HepG2 (cell line): ENCODE measurements around the gene SND1. TPM values are rescaled to one million over a fixed set of nuclear protein-coding genes. Genes with fewer than 3 reads are reported as not detected.

ENCODE experiments used
- ATAC-seq: fragments of 200-7000 bp; cut with Tn5 transposase; 3 replicates; pipeline ENCODE4 v1.9.1; 2020; ENCODE audit warnings: mild to moderate bottlenecking, moderate library complexity
- BruUV-seq: library from RNA; stranded (reverse); fragments of 400-500 nt; replicated peaks from 2 replicates; lab custom pipeline; 2021; lab: Mats Ljungman, UMichigan
- CTCF ChIA-PET: fragments of 300-600 bp; formaldehyde crosslinking; extraction: SDS; loops from one replicate; lab custom pipeline; 2021; ENCODE audit warnings: low total read pairs, inconsistent platforms, low intra/inter-chr PET ratio; lab: Yijun Ruan, JAX
- POLR2A ChIA-PET: fragments of 350-600 bp; sonication (Branson Sonifier 250); formaldehyde crosslinking; loops from one replicate; lab custom pipeline; 2020; ENCODE audit warnings: antibody characterized with exemption, inconsistent platforms; lab: Yijun Ruan, JAX
- DNase-seq: peaks from one replicate; pipeline ENCODE4 v3.0.0-alpha.2; 2015; ENCODE audit warnings: low spot score
- FAIRE-seq: peaks from 3 replicates; lab custom pipeline; 2011; peaks lifted over from hg19 to GRCh38; lab: Jason Lieb, UNC
- H2AFZ ChIP-seq: one replicate; pipeline ENCODE4 v1.6.1; 2011; ENCODE audit warnings: low read length, inconsistent platforms
- H3K27ac ChIP-seq: fragments of 300-600 bp; 3 replicates; pipeline ENCODE4 v1.8.0; 2011; ENCODE audit warnings: mixed run types, mild to moderate bottlenecking, mixed read lengths, low read length, inconsistent platforms; ENCODE audit not compliant: insufficient read depth; ENCODE audit errors: extremely low read length
- H3K27me3 ChIP-seq, 2 experiments: fragments of 200-600 bp in 1 of 2; 2 replicates in 1 of 2; 3 replicates in 1 of 2; pipeline versions ENCODE4 v1.6.0 to v1.8.0; 2011; ENCODE audit warnings: low read length in 2 of 2, mild to moderate bottlenecking in 2 of 2, moderate library complexity in 2 of 2, inconsistent platforms in 1 of 2; ENCODE audit not compliant: insufficient read depth in 2 of 2, control insufficient read depth in 1 of 2
- H3K36me3 ChIP-seq, 2 experiments: fragments of 200-600 bp in 1 of 2; replicated peaks in 1 of 2; 2 replicates in 1 of 2; 3 replicates in 1 of 2; pipeline versions ENCODE4 v1.5.1 to v1.8.0; 2011; ENCODE audit warnings: low read length in 2 of 2, inconsistent platforms in 1 of 2; ENCODE audit not compliant: insufficient read depth in 2 of 2, control insufficient read depth in 1 of 2
- H3K4me1 ChIP-seq: 2 replicates; pipeline ENCODE4 v1.5.1; 2012; ENCODE audit warnings: low read length, inconsistent platforms; ENCODE audit not compliant: insufficient read depth
- H3K4me2 ChIP-seq: 2 replicates; pipeline ENCODE4 v1.6.0; 2011; ENCODE audit warnings: low read depth, low read length, inconsistent platforms
- H3K4me3 ChIP-seq, 3 experiments: fragments of 200-600 bp in 1 of 3; sonication (generic), shearing (Covaris generic) in 1 of 3; replicated peaks in 1 of 3; 2 replicates each; pipeline ENCODE4 v1.5.1; 2011 to 2016; ENCODE audit warnings: low read length in 3 of 3, inconsistent platforms in 2 of 3, low read depth in 2 of 3, mild to moderate bottlenecking in 2 of 3, control low read depth in 1 of 3, mixed read lengths in 1 of 3; ENCODE audit not compliant: insufficient read depth in 1 of 3
- H3K79me2 ChIP-seq: one replicate; pipeline ENCODE4 v1.6.1; 2011; ENCODE audit warnings: low read length, inconsistent platforms; ENCODE audit not compliant: insufficient read depth
- H3K9ac ChIP-seq: 2 replicates; pipeline ENCODE4 v1.6.0; 2011; ENCODE audit warnings: mild to moderate bottlenecking, low read depth, low read length, inconsistent platforms; ENCODE audit not compliant: insufficient read depth
- H3K9me3 ChIP-seq: 2 replicates; pipeline ENCODE4 v1.5.1; 2012; ENCODE audit warnings: mild to moderate bottlenecking, low read length
- H4K20me1 ChIP-seq: 2 replicates; pipeline ENCODE4 v1.6.0; 2011; ENCODE audit warnings: inconsistent platforms, mild to moderate bottlenecking, low read length, moderate library complexity; ENCODE audit not compliant: insufficient read depth
- FIP1L1 ChIP-seq: fragments of 200-400 bp; formaldehyde crosslinking; IDR thresholded peaks from 2 replicates; pipeline ENCODE4 v1.6.1; 2018; ENCODE audit warnings: low read depth, mild to moderate bottlenecking, low read length, moderate library complexity, borderline replicate concordance; ENCODE audit not compliant: insufficient read depth
- FOSL1 ChIP-seq: sonication (generic); formaldehyde crosslinking; IDR thresholded peaks from 2 replicates; pipeline ENCODE4 v1.9.0; 2021; ENCODE audit warnings: missing genetic modification reagents, borderline replicate concordance
- KDM1A ChIP-seq: IDR thresholded peaks from 2 replicates; pipeline ENCODE4 v1.6.1; 2016; ENCODE audit warnings: missing compliant biosample characterization
- KDM6A ChIP-seq: IDR thresholded peaks from 2 replicates; pipeline ENCODE4 v1.6.1; 2016; ENCODE audit warnings: low read depth
- MED13 ChIP-seq: sonication (generic); formaldehyde crosslinking; IDR thresholded peaks from 2 replicates; pipeline ENCODE4 v1.5.0; 2020; ENCODE audit warnings: missing genetic modification reagents
- MLLT10 ChIP-seq: sonication (generic); formaldehyde crosslinking; IDR thresholded peaks from 2 replicates; pipeline ENCODE4 v1.4.0; 2020; ENCODE audit warnings: missing genetic modification reagents
- MZF1 ChIP-seq: sonication (generic); formaldehyde crosslinking; IDR thresholded peaks from 2 replicates; pipeline ENCODE4 v1.8.1; 2023; ENCODE audit warnings: mild to moderate bottlenecking, missing genetic modification reagents, borderline replicate concordance
- PRDM15 ChIP-seq: sonication (generic); formaldehyde crosslinking; IDR thresholded peaks from 2 replicates; pipeline ENCODE4 v1.4.0; 2020; ENCODE audit warnings: missing genetic modification reagents
- SMAD3 ChIP-seq: sonication (generic); formaldehyde crosslinking; IDR thresholded peaks from 2 replicates; pipeline ENCODE4 v1.4.0; 2020; ENCODE audit warnings: missing genetic modification reagents
- XRCC5 ChIP-seq: fragments of 200-400 bp; formaldehyde crosslinking; optimal IDR thresholded peaks from 2 replicates; pipeline ENCODE3; 2017; ENCODE audit warnings: mild to moderate bottlenecking, low read length
- ZNF614 ChIP-seq: IDR thresholded peaks from 2 replicates; pipeline ENCODE4 v1.6.1; 2018; ENCODE audit warnings: missing biosample characterization, missing genetic modification reagents, inconsistent platforms, borderline replicate concordance
- ZNF891 ChIP-seq: sonication (generic); formaldehyde crosslinking; IDR thresholded peaks from 2 replicates; pipeline ENCODE4 v1.5.0; 2020; ENCODE audit warnings: mild to moderate bottlenecking, missing genetic modification reagents
- WGBS: methylation state at CpG from one replicate; pipeline ENCODE4 v1.1.6; 2017; ENCODE audit warnings: low lambda C conversion rate; 5-methylcytosine and 5-hydroxymethylcytosine counted together
- in situ Hi-C: cut with HindIII; loops from 2 replicates; pipeline ENCODE4 v1.10.0; 2017; ENCODE audit warnings: low pct_unique_long_range_greater_than_20kb; ENCODE audit not compliant: extremely low pct_ligation_motif_present
- intact Hi-C: fragments of 100-400 bp; cut with micrococcal nuclease; formaldehyde crosslinking; loops from one replicate; pipeline ENCODE4 v1.10.0; 2022; ENCODE audit not compliant: unreplicated experiment
- polyA plus RNA-seq, 8 experiments: library from polyadenylated mRNA; depleted of rRNA in 3 of 8; stranded (reverse) in 7 of 8; unstranded in 1 of 8; fragments of >200 nt; fragmentation: Illumina TruSeq in 4 of 8; extraction: Trizol in 4 of 8; gene quantifications; 2 replicates each; pipeline versions ENCODE4 v1.2.1 to v1.2.3, GENCODE V29; 2011 to 2016; ENCODE audit warnings: low read depth in 4 of 8, missing spikeins in 1 of 8, mixed read lengths in 1 of 8; ENCODE audit not compliant: insufficient read depth in 1 of 8
- total RNA-seq, 5 experiments: library from RNA; depleted of rRNA; stranded (reverse); fragments of >200 nt; fragmentation: Illumina TruSeq; extraction: Trizol; gene quantifications; 2 replicates each; pipeline ENCODE4 v1.2.3, GENCODE V29; 2016; ENCODE audit warnings: low read depth in 1 of 5
- TF ChIP-seq, protein P1 (sequence below): sonication (generic); formaldehyde crosslinking; IDR thresholded peaks from 2 replicates; pipeline ENCODE4 v1.5.0; 2020; ENCODE audit warnings: missing genetic modification reagents
- TF ChIP-seq, protein P2 (sequence below): IDR thresholded peaks from 2 replicates; pipeline ENCODE4 v1.6.1; 2018; ENCODE audit warnings: missing genetic modification reagents, mild to moderate bottlenecking, missing compliant biosample characterization

SND1 gene
- total and polyA plus RNA-seq, 2 of the 13 experiments (the other 11 are each of a cell fraction or from before 2014, with no cell fraction given) = 110 to 182 TPM

DNA sequence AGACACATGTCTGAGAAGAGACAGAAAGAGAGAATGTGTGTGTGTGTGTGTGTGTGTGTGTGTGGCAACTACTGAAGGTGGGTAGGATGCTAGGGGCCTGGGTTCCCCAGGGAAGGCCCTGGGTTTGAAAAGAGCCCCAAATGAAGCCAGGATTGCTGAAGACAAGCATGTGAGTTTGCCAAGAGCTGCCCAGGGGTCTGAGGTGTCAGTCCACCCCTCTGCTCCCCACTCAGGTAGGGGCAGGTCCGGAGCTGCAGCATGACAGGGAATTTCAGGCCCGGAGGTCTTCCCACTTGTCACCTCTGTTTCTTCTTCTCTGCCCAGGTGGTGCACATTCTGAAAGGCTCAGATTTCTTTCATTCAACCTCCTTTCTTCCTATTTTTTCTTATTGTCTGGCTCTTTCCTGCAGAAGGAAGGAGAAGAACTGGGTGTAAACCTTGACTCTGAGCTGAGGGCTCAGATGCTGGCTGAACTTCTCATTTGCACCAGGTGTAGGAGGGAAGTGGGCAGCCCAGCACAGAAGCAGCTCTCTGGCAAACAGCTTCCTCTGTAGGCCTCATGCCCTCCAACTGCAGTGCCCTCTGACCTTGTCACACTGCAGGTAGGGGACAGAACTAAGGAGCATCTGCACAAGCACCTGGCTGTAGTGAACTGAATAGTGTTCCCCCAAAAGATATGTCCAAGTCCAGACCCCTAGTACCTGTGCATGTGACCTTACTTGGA lies 458.8 kb downstream of the SND1 start:
- in situ Hi-C loops = no loop called here
- peaks cover 4 to 53% of the 10 kb centered on the region in 2 experiments for H3K27me3 ChIP-seq
- no peak for ATAC-seq
- TF ChIP-seq SMAD3 (CRISPR knock-in tag) (no peak), KDM6A (CRISPR knock-in tag) (no peak), MZF1 (CRISPR knock-in tag) (no peak), ZNF891 (CRISPR knock-in tag) (no peak), XRCC5 (no peak), FIP1L1 (no peak), MLLT10 (no peak), PRDM15 (CRISPR knock-in tag) (no peak), MED13 (CRISPR knock-in tag) (no peak), FOSL1 (CRISPR knock-in tag) (no peak), ZNF614 (no peak), KDM1A (CRISPR knock-in tag) (no peak)
- TF ChIP-seq, protein P1, sequence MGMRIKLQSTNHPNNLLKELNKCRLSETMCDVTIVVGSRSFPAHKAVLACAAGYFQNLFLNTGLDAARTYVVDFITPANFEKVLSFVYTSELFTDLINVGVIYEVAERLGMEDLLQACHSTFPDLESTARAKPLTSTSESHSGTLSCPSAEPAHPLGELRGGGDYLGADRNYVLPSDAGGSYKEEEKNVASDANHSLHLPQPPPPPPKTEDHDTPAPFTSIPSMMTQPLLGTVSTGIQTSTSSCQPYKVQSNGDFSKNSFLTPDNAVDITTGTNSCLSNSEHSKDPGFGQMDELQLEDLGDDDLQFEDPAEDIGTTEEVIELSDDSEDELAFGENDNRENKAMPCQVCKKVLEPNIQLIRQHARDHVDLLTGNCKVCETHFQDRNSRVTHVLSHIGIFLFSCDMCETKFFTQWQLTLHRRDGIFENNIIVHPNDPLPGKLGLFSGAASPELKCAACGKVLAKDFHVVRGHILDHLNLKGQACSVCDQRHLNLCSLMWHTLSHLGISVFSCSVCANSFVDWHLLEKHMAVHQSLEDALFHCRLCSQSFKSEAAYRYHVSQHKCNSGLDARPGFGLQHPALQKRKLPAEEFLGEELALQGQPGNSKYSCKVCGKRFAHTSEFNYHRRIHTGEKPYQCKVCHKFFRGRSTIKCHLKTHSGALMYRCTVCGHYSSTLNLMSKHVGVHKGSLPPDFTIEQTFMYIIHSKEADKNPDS (CRISPR knock-in tag) = no peak
- TF ChIP-seq, protein P2, sequence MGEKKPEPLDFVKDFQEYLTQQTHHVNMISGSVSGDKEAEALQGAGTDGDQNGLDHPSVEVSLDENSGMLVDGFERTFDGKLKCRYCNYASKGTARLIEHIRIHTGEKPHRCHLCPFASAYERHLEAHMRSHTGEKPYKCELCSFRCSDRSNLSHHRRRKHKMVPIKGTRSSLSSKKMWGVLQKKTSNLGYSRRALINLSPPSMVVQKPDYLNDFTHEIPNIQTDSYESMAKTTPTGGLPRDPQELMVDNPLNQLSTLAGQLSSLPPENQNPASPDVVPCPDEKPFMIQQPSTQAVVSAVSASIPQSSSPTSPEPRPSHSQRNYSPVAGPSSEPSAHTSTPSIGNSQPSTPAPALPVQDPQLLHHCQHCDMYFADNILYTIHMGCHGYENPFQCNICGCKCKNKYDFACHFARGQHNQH (CRISPR knock-in tag) = no peak
- TF ChIP-seq, all 625 proteins: peak for 0
- intact Hi-C loops = no loop called here
- Histone ChIP-seq H2AFZ (no peak overlapping the region), H3K27ac (no peak overlapping the region), H4K20me1 (no peaks in the 10 kb centered on the region), H3K4me1 (no peaks in the 10 kb centered on the region), H3K4me3 (no peak overlapping the region), H3K9ac (no peak overlapping the region), H3K4me2 (no peak overlapping the region), H3K79me2 (no peaks in the 10 kb centered on the region), H3K9me3 (no peaks in the 10 kb centered on the region), H3K36me3 (no peaks in the 10 kb centered on the region)
- ChIA-PET POLR2A (no interaction called here), CTCF (no interaction called here)
- 21% methylated on average over 2 of the region's 2 CpGs for WGBS
- BruUV-seq = no TSS peak
- DNase-seq = no peak
- no peak for FAIRE-seq
